Brain microvascular endothelial cell (primary cell): Measurements from ENCODE around the gene SLC22A2.

Source experiments
- DNase-seq: peaks from one replicate; pipeline ENCODE4 v3.0.0-alpha.2; 2020
- H3K27ac ChIP-seq: fragments of 250-450 bp; sonication (Bioruptor Pico); 2 replicates; pipeline ENCODE4 v1.5.1; 2020; ENCODE audit warnings: mild to moderate bottlenecking, moderate library complexity
- H3K27me3 ChIP-seq: fragments of 250-450 bp; sonication (Bioruptor Pico); replicated peaks from 2 replicates; pipeline ENCODE4 v1.5.1; 2020; ENCODE audit warnings: mild to moderate bottlenecking
- H3K36me3 ChIP-seq: fragments of 250-450 bp; sonication (Bioruptor Pico); replicated peaks from 2 replicates; pipeline ENCODE4 v1.5.1; 2020; ENCODE audit warnings: mild to moderate bottlenecking
- H3K4me3 ChIP-seq: 2 replicates; pipeline ENCODE4 v1.5.1; 2011; ENCODE audit warnings: low read depth, mild to moderate bottlenecking, control low read depth, low read length, moderate library complexity
- in situ Hi-C: cut with HindIII; loops from 2 replicates; pipeline ENCODE4 v1.10.0; 2017; ENCODE audit warnings: low sequenced_read_pairs, low pct_ligation_motif_present
- TF ChIP-seq, protein P1 (sequence below): IDR thresholded peaks from 2 replicates; pipeline ENCODE4 v1.5.1; 2011; ENCODE audit warnings: low read depth, mild to moderate bottlenecking, moderate library complexity, low read length, control low read depth, inconsistent platforms; ENCODE audit errors: missing control alignments

Gene SLC22A2

DNA sequence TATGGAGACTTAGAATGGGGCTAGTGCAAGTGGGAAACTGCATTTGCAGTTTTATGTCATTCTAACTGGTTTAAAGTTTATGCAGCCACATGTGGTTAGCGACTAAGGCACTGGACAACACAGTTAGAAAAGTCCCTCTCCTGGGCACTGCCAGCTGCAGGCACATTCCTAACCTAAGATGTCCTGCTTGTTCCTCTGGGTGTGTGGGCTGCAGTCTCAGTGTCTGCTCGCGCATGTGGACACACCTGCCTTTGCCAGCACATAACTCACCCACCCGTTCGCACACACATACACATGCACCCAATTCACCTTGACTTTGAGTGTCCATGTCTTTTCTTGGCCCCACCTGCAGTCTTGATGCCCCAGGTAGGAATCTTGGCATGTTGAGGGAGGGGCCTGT, 18.5 kb upstream of the SLC22A2 start:
- in situ Hi-C loops, result no loop called here
- TF ChIP-seq, protein P1, sequence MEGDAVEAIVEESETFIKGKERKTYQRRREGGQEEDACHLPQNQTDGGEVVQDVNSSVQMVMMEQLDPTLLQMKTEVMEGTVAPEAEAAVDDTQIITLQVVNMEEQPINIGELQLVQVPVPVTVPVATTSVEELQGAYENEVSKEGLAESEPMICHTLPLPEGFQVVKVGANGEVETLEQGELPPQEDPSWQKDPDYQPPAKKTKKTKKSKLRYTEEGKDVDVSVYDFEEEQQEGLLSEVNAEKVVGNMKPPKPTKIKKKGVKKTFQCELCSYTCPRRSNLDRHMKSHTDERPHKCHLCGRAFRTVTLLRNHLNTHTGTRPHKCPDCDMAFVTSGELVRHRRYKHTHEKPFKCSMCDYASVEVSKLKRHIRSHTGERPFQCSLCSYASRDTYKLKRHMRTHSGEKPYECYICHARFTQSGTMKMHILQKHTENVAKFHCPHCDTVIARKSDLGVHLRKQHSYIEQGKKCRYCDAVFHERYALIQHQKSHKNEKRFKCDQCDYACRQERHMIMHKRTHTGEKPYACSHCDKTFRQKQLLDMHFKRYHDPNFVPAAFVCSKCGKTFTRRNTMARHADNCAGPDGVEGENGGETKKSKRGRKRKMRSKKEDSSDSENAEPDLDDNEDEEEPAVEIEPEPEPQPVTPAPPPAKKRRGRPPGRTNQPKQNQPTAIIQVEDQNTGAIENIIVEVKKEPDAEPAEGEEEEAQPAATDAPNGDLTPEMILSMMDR, result no peak
- no peaks in the 10 kb centered on the region for H3K36me3 ChIP-seq
- H3K27me3 ChIP-seq, result no peaks in the 10 kb centered on the region
- H3K4me3 ChIP-seq, result no peak overlapping the region
- no peak overlapping the region for H3K27ac ChIP-seq
- DNase-seq, result no peak

GRCh38 chr6:160276126-160276525, 17.5 kb upstream of the SLC22A2 start:
- Histone ChIP-seq H3K36me3 (no peaks in the 10 kb centered on the region), H3K27me3 (no peaks in the 10 kb centered on the region), H3K27ac (no peak overlapping the region), H3K4me3 (no peak overlapping the region)
- TF ChIP-seq, protein P1, result no peak
- DNase-seq, result no peak
- in situ Hi-C loops, result no loop called here

GRCh38 chr6:160275511-160276003, 16.9 kb upstream of the SLC22A2 start:
- Histone ChIP-seq H3K36me3 (no peaks in the 10 kb centered on the region), H3K4me3 (no peak overlapping the region), H3K27ac (no peak overlapping the region), H3K27me3 (no peaks in the 10 kb centered on the region)
- in situ Hi-C loops, result no loop called here
- DNase-seq, result no peak
- TF ChIP-seq, protein P1, result no peak

GRCh38 chr6:160274871-160275510, 16.4 kb upstream of the SLC22A2 start:
- Histone ChIP-seq H3K27ac (no peak overlapping the region), H3K27me3 (no peaks in the 10 kb centered on the region), H3K36me3 (no peaks in the 10 kb centered on the region), H3K4me3 (no peak overlapping the region)
- TF ChIP-seq, protein P1, result no peak
- in situ Hi-C loops, result no loop called here
- no peak for DNase-seq

- Histone ChIP-seq H3K27me3 (no peaks in the 10 kb centered on the region), H3K36me3 (no peaks in the 10 kb centered on the region), H3K4me3 (no peak overlapping the region), H3K27ac (no peak overlapping the region)
- no peak for DNase-seq
- in situ Hi-C loops, result no loop called here
- TF ChIP-seq, protein P1, result no peak
Measured at GRCh38 chr6:160273750-160274149, 15.1 kb upstream of the SLC22A2 start.

GRCh38 chr6:160273196-160273595, 14.6 kb upstream of the SLC22A2 start:
- DNase-seq, result no peak
- Histone ChIP-seq H3K27me3 (no peaks in the 10 kb centered on the region), H3K36me3 (no peaks in the 10 kb centered on the region), H3K4me3 (no peak overlapping the region), H3K27ac (no peak overlapping the region)
- in situ Hi-C loops, result no loop called here
- TF ChIP-seq, protein P1, result no peak
